Liver (tissue), 3 donors: ENCODE data around the gene FAM200C.

Source experiments
- GABPA ChIP-seq, 2 donors: IDR thresholded peaks in 1 of 2; conservative IDR thresholded peaks in 1 of 2; 2 replicates each; pipeline ENCODE4 v1.6.1; 2016; ENCODE audit warnings: antibody characterized with exemption in 2 of 2, mild to moderate bottlenecking in 1 of 2, moderate library complexity in 1 of 2
- HNF4A ChIP-seq, 2 donors: conservative IDR thresholded peaks; 2 replicates each; pipeline ENCODE4 v1.6.1; 2016; ENCODE audit warnings: antibody characterized with exemption in 2 of 2, mild to moderate bottlenecking in 2 of 2
- JUND ChIP-seq, 2 donors: IDR thresholded peaks; 2 replicates each; pipeline ENCODE4 v1.6.1; 2016; ENCODE audit warnings: antibody characterized with exemption in 2 of 2
- MAX ChIP-seq: IDR thresholded peaks from 2 replicates; pipeline ENCODE4 v1.6.1; 2016; ENCODE audit warnings: antibody characterized with exemption
- RXRA ChIP-seq, 2 donors: IDR thresholded peaks; 2 replicates each; pipeline ENCODE4 v1.6.1; 2017 to 2018; ENCODE audit warnings: antibody characterized with exemption in 2 of 2, mild to moderate bottlenecking in 1 of 2
- SP1 ChIP-seq: IDR thresholded peaks from 2 replicates; pipeline ENCODE4 v1.6.1; 2018; ENCODE audit warnings: antibody characterized with exemption, mild to moderate bottlenecking
- TAF1 ChIP-seq: conservative IDR thresholded peaks from 2 replicates; pipeline ENCODE4 v1.6.1; 2016; ENCODE audit warnings: antibody characterized with exemption, mild to moderate bottlenecking
- YY1 ChIP-seq: IDR thresholded peaks from 2 replicates; pipeline ENCODE4 v1.6.1; 2016; ENCODE audit warnings: antibody characterized with exemption, mild to moderate bottlenecking
- TF ChIP-seq, protein P1 (sequence below): fragments of 150-350 bp; IDR thresholded peaks from 2 replicates; pipeline ENCODE4 v1.5.1; 2017; ENCODE audit warnings: improper control_type of control experiment, low read depth, low read length; ENCODE audit not compliant: missing input control
- TF ChIP-seq, protein P2 (sequence below): IDR thresholded peaks from 2 replicates; pipeline ENCODE4 v1.6.1; 2016; ENCODE audit warnings: antibody characterized with exemption, mild to moderate bottlenecking
- TF ChIP-seq, protein P3 (sequence below): IDR thresholded peaks from 2 replicates; pipeline ENCODE4 v1.6.1; 2016; ENCODE audit warnings: antibody characterized with exemption
- donor health status: healthy.
- donor health status: healthy.

DNA sequence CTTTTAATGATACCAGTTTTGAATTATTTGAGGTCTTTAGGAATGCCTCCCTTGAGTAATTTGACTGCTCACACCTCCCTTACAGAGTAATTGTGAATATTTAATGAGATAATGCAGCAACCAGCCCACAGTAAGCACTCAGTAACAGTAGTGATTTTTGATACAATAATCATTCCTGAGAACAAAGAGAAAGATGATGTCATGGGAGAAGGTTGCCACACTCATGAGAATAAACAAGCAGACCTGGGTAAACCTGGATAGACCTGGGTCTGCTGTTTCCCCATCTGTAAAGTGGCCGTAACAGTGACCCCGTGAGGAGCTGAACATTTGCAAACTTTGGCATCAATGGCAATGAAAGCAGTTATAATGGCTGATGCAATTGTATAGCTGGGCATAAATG, 33.6 kb downstream of the FAM200C start:
- TF ChIP-seq, protein P1, sequence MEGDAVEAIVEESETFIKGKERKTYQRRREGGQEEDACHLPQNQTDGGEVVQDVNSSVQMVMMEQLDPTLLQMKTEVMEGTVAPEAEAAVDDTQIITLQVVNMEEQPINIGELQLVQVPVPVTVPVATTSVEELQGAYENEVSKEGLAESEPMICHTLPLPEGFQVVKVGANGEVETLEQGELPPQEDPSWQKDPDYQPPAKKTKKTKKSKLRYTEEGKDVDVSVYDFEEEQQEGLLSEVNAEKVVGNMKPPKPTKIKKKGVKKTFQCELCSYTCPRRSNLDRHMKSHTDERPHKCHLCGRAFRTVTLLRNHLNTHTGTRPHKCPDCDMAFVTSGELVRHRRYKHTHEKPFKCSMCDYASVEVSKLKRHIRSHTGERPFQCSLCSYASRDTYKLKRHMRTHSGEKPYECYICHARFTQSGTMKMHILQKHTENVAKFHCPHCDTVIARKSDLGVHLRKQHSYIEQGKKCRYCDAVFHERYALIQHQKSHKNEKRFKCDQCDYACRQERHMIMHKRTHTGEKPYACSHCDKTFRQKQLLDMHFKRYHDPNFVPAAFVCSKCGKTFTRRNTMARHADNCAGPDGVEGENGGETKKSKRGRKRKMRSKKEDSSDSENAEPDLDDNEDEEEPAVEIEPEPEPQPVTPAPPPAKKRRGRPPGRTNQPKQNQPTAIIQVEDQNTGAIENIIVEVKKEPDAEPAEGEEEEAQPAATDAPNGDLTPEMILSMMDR, result no peak
- TF ChIP-seq, protein P2, sequence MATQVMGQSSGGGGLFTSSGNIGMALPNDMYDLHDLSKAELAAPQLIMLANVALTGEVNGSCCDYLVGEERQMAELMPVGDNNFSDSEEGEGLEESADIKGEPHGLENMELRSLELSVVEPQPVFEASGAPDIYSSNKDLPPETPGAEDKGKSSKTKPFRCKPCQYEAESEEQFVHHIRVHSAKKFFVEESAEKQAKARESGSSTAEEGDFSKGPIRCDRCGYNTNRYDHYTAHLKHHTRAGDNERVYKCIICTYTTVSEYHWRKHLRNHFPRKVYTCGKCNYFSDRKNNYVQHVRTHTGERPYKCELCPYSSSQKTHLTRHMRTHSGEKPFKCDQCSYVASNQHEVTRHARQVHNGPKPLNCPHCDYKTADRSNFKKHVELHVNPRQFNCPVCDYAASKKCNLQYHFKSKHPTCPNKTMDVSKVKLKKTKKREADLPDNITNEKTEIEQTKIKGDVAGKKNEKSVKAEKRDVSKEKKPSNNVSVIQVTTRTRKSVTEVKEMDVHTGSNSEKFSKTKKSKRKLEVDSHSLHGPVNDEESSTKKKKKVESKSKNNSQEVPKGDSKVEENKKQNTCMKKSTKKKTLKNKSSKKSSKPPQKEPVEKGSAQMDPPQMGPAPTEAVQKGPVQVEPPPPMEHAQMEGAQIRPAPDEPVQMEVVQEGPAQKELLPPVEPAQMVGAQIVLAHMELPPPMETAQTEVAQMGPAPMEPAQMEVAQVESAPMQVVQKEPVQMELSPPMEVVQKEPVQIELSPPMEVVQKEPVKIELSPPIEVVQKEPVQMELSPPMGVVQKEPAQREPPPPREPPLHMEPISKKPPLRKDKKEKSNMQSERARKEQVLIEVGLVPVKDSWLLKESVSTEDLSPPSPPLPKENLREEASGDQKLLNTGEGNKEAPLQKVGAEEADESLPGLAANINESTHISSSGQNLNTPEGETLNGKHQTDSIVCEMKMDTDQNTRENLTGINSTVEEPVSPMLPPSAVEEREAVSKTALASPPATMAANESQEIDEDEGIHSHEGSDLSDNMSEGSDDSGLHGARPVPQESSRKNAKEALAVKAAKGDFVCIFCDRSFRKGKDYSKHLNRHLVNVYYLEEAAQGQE, result no peak
- TF ChIP-seq GABPA (IDR thresholded peaks at IDR 0.05 in 1 of 2, conservative IDR thresholded peaks at IDR 0.05 in 1 of 2), result no peak
- TF ChIP-seq SP1, result no peak
- TF ChIP-seq JUND (IDR thresholded peaks at IDR 0.05), result no peak
- TF ChIP-seq HNF4A (conservative IDR thresholded peaks at IDR 0.05), result no peak
- TF ChIP-seq, protein P3, sequence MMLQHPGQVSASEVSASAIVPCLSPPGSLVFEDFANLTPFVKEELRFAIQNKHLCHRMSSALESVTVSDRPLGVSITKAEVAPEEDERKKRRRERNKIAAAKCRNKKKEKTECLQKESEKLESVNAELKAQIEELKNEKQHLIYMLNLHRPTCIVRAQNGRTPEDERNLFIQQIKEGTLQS, result no peak
- no peak for TF ChIP-seq TAF1
- TF ChIP-seq RXRA (IDR thresholded peaks at IDR 0.05), result no peak
- TF ChIP-seq YY1, result no peak
- no peak for TF ChIP-seq MAX
